ENCODE measurements around the gene LRRN2.

GRCh38 chr1:204716660-204717059 lies 31.1 kb upstream of the LRRN2 start:
- TF ChIP-seq POLR2A (IDR thresholded peaks at IDR 0.05), result no peak
- TF ChIP-seq EP300 (IDR thresholded peaks at IDR 0.05), result no peak

Measured in stomach (tissue), 4 donors.